SIG-M5 treated with dmso at 0.1 percent for 504 hours (cell line): Measurements from ENCODE around the gene NOTCH1.

ENCODE experiments used
- DNase-seq: peaks from one replicate; lab custom pipeline; 2025; ENCODE audit not compliant: unreplicated experiment; lab: John Stamatoyannopoulos, UW

The NOTCH1 gene

GRCh38 chr9:136466155-136466541, 79.7 kb downstream of the NOTCH1 start:
- no peak for DNase-seq

- no peak for DNase-seq
Observed at GRCh38 chr9:136465500-136466154, 80.2 kb downstream of the NOTCH1 start.

GRCh38 chr9:136464241-136464640, 81.6 kb downstream of the NOTCH1 start:
- DNase-seq: no peak

GRCh38 chr9:136463578-136463977, 82.3 kb downstream of the NOTCH1 start:
- no peak for DNase-seq

- DNase-seq: no peak
Observed at GRCh38 chr9:136462664-136463063, 83.2 kb downstream of the NOTCH1 start.

- DNase-seq: no peak
Observed at GRCh38 chr9:136460772-136461325, 85.0 kb downstream of the NOTCH1 start.

- DNase-seq: no peak
Observed at GRCh38 chr9:136459425-136459824, 86.4 kb downstream of the NOTCH1 start.

- DNase-seq: no peak
Observed at GRCh38 chr9:136457326-136457725, 88.5 kb downstream of the NOTCH1 start.

GRCh38 chr9:136456258-136456657, 89.6 kb downstream of the NOTCH1 start:
- no peak for DNase-seq

- DNase-seq: no peak
Observed at GRCh38 chr9:136455043-136456002, 90.5 kb downstream of the NOTCH1 start.

- no peak for DNase-seq
Observed at GRCh38 chr9:136454026-136454796, 91.6 kb downstream of the NOTCH1 start.

- no peak for DNase-seq
Observed at GRCh38 chr9:136453326-136453725, 92.5 kb downstream of the NOTCH1 start.

GRCh38 chr9:136451221-136451877, 94.5 kb downstream of the NOTCH1 start:
- no peak for DNase-seq

- no peak for DNase-seq
Observed at GRCh38 chr9:136448655-136449054, 97.2 kb downstream of the NOTCH1 start.

GRCh38 chr9:136447173-136447778, 98.6 kb downstream of the NOTCH1 start:
- no peak for DNase-seq

GRCh38 chr9:136445799-136446198, 100.0 kb downstream of the NOTCH1 start:
- no peak for DNase-seq
